HuH-7.5 (cell line): Measurements from ENCODE around the gene DPY19L2.

ENCODE experiments used
- DNase-seq: peaks from one replicate; pipeline ENCODE4 v3.0.0; 2011; ENCODE audit warnings: low spot score

The DPY19L2 gene

DNA sequence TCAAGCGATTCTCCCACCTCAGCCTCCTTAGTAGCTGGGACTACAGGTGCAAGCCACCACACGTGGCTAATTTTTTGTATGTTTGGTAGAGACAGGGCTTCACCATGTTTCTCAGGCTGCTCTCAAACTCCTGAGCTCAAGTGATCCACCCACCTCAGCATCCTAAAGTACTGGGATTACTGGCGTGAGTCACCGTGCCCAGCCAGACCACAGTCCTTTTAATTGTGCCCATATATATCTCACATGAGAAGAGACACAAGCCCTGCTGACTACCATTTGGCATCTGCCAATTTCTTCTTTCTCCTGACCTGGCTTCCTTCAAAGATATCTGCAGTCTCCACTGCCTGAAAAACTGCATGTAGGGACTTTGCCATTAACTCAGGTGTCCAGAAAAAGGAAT, 142.5 kb downstream of the DPY19L2 start:
- DNase-seq, result no peak

DNA sequence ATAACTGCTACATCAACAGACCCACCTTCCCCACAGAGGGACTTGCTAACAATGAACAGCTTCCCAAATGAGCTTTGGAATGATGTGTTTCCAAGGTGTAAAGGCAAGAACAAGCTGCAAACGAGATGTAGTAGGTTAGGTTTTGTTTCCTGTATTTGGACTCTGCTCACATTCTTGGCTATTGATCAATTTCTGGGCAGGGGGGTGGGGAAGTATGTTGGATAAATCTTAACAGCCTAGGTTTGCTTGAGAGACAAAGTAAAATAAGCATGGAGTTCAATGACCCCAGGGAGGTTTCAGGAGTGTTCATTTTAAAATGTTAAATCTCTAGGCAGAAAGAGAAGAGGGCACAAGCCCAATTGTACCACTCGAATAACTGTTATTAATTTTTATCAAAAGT, 146.6 kb downstream of the DPY19L2 start:
- no peak for DNase-seq
